NCI-H1417 treated with DMSO at 0.1 percent for 48 hours (cell line): Measurements from ENCODE around the gene LMCD1.
"Not testable (repeated sequence)": the region's sequence is repeated elsewhere in the genome, so short reads cannot be mapped to it uniquely, and the experiment has no call there.

Experiments
- DNase-seq: peaks from one replicate; lab custom pipeline; 2025; lab: John Stamatoyannopoulos, UW

The LMCD1 gene

GRCh38 chr3:8560366-8561007 is 58.9 kb downstream of the LMCD1 start:
- no peak for DNase-seq

GRCh38 chr3:8561370-8561769 is 59.7 kb downstream of the LMCD1 start:
- no peak for DNase-seq

DNA sequence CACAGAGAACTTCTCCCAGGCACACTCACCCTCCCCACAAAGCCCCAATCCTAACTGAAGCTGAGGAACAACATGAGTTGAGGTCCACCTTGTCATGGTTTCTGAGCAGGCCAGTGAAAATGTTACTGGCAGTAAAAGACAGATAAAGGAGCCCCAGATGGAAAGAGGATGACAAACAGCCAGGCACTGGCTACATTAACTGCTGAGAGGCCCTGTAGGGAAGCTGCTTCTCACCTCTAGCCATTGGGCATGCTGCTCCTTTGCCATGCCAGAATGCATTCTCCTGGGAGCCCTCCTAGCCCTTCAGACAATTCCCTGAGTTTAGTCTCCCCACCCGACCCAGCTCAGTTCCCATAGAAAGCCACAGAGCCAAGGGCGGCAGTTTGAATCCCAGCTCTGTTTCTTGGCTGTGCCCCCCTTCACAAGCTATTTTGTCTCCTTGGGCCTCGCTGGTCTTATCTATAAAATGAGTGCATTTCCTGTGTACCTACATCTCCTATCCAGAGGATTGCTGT is 60.5 kb downstream of the LMCD1 start:
- DNase-seq = no peak

GRCh38 chr3:8563146-8563545 is 61.5 kb downstream of the LMCD1 start:
- no peak for DNase-seq

- no peak for DNase-seq
Observed at GRCh38 chr3:8563597-8563996, 62.0 kb downstream of the LMCD1 start.

DNA sequence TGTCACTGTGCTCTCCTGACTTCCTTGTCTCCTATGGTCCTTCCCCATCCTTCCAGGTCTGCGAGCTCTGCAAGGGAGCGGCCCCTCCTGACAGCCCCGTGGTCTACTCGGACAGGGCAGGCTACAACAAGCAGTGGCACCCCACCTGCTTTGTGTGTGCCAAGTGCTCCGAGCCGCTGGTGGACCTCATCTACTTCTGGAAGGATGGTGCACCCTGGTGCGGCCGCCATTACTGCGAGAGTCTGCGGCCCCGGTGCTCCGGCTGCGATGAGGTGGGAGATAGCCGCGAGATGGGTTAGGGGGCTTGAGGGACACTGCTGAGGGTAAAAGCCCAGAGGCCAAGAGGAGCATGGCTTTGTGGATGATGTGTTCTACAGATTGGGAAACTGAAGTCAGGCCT is 63.8 kb downstream of the LMCD1 start:
- DNase-seq = no peak

- no peak for DNase-seq
Observed at GRCh38 chr3:8567784-8568575, 66.4 kb downstream of the LMCD1 start.

DNA sequence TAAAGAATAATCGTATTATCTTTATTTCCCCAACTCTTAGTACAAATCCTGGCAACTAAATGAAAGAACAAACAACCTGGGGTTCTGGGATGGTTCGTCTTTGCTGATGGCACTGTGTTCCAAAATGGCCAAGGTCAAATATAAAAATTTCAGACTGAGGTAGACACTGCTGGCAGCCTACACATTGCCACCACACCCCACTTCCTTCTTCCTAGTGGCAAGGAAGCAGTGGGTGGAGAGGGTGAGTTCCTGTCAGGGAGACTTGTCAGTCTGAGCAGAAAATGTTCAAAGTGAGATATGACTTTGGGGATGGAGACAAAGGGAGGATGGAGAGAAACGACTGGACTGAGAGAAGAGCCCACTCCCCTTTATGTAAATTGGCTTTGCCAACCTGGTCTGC is 69.6 kb downstream of the LMCD1 start:
- no peak for DNase-seq

DNA sequence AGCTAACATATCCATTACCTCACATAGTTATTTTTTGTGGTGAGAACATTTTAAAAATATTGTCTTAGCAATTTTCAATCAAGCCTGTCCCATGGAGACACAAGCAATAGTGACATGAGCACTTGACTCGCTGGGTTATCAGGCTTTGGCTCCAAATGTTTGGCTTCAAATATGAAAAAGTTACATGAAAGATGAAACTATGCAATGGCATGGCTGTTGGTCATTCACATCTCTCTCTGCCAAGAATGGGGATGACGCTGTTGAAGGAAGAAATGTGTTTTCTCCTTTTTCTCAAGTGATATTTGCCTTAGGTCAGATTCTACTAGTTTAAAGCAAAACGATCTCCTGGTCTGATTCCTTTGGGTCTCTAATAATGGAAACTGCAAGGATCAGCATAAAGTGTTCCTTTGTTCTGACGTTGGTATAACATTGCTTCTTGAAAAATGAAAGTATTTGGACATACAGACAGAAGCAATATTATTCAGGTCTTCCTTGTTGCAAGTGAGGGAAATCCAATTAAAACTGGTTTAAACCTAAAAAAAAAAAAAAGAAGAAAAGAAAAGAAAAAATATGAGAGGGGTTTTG is 71.8 kb downstream of the LMCD1 start:
- no peak for DNase-seq

GRCh38 chr3:8574040-8574669 is 72.5 kb downstream of the LMCD1 start:
- DNase-seq = no peak

DNA sequence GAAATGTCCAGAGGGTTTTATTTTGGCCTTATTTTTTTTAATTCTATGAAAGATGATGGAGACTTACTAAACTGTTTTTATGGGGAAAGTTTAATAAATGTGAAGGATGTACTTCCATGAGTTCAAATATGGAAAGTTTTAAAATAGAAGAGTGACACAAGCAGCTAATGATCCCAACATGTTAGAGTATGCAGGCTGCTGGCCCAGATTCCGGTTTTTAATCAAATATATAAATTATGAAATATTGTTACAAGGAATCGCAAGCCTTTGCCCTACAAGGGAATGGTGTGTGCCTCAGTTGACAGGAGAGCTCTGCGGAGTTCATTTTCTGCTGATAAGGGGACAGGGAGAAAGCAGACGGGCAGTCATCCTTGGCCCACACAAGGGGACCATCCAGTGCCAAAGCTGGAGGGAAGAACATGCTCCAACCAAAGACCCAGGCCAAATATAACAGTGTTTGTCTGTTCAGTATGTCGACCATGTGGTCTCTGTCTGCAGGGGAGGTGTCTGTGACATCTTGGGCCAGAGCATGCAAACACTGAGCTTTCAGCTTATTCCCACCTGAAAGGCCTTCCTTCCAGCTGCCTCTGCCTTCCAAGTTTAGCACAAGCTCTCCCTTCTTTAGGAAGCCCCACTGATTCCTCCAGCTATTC is 73.2 kb downstream of the LMCD1 start:
- DNase-seq = no peak

GRCh38 chr3:8575364-8576104 is 73.9 kb downstream of the LMCD1 start:
- no peak for DNase-seq

DNA sequence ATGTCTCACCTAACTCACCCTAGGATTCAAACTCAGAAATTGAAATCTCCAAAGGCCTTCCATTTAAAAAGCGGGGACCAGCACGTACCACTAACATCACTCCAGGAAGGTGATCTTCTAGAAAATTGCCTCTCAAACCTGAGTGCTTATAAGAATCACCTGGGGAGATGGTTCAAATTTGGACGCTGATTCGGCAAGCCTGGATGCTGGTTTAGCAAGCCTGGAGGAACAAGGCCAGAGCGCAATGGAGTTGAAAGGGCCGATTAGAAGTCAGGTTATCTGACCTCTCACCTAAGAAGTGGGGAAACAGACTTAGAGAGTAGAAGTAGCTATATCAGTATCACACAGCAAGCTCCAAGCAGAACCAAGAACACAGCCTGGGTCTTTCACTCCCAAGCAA is 74.8 kb downstream of the LMCD1 start:
- no peak for DNase-seq

GRCh38 chr3:8576841-8577571 is 75.4 kb downstream of the LMCD1 start:
- no peak for DNase-seq

- no peak for DNase-seq
Observed at GRCh38 chr3:8578282-8578681, 76.7 kb downstream of the LMCD1 start.

DNA sequence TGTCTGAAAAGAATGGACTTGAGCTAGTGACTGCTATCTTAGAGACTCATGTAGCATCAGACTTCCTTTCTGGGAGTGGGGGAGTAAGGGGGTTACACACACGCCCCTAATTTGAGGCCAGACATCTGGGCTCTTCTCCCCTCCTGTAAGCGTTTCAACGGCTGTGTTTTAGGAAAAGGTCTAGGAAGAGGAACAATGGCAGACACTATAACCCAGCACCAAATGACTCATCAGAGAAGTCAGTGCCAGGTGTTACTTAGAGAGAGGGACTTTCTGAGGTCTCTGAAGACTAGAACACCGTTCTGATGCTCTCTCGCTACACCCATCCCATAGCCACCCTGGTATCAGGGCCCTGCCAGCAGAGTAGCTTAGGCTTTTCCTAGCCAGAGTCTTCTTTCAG is 77.5 kb downstream of the LMCD1 start:
- DNase-seq = no peak

DNA sequence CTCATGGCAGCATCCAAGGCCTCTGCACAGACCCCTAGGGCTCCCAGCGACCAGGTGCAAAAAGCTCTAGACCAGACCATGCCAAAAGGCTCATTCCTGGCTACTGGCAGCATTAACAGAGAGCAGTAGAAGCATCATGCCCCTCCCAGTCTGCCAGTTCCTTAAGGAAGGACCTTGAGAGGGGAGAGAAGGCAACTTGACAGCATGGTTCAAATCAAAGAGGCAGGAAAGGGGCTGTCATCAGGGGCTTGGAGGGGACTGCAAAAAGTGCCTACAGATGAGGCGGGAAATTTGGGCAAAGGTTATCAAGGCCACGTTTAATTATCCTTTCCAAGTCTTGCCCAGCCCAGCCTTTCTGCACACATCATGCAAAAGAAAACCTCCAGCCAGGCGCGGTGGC is 78.3 kb downstream of the LMCD1 start:
- DNase-seq = no peak

DNA sequence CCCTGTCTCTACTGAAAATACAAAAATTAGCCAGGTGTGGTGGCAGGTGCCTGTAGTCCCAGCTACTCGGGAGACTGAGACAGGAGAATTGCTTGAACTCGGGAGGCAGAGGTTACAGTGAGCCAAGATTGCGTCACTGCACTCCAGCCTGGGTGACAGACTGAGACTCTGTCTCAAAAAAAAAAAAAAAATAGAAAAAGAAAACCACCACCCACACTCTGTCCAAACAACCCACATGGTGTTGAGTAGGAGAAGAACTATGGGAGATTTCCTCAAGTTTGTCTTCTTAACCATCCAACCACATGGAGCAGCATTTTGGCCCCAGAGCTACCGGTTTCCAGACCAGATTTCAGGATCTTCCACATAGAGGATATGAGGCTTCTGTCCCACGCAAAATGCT is 78.8 kb downstream of the LMCD1 start:
- not testable (repeated sequence) for DNase-seq

DNA sequence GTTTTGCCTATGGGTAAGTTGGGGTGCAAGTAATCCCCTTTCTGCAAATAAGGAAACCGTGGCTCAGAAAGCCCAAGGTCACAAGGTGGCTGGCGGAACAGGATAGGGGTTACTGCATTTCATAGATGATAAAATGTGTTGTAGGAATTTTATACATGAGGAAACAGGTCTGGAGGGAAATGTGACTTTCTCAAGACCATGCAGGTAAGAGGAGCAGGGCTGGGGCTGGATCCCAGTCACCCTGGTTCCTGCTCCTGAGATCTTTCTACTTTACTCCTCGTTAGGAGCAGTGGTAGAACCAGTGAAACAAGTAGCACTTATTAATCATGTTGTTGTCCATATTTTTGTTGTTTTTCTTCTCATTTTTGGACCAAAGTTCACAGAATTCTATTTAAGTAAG is 79.8 kb downstream of the LMCD1 start:
- no peak for DNase-seq

GRCh38 chr3:8581806-8582445 is 80.3 kb downstream of the LMCD1 start:
- DNase-seq = no peak
